AG20443 (cell line): ENCODE data around the gene TMTC3.

Experiments
- DNase-seq: peaks from one replicate; pipeline ENCODE4 v3.0.0; 2012; ENCODE audit warnings: low spot score, mixed read lengths

The TMTC3 gene

DNA sequence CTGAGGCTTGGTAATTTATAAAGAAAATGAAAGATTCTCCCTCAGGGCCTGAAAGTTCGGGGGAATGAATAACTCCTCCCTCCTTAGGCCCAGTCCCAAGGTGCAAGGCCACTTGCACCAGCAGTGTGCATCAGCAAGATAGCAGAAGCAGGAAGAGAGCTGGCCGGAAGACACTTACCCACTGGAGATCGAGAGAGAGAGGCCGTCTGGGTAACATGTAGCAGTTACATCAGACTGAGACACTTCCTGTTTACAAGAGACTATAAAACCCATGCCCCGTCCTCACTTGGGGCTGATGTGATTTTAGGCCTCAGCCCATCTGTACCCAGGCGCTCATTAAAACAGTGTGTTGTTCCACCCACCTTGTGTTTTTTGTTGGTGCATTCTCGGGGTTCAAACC lies 85.2 kb downstream of the TMTC3 start:
- no peak for DNase-seq

DNA sequence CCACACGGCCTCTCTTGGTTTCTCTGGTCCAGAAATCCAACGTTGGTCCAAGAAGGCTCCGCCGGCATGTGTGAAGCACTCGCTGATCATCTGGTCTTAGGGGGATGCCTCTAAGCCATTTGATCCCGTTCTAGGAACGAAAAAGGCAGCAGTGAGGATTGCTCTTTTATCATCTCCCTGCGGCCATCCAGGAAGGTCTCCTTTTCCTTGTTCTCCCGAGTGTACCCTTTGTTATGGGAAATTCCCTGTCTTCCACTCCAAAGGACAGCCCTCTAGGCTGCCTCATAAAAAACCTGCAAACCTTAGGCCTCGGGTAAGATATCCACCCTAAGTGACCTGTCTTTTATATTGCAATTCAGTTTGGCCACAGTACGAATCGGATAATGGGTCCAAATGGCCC lies 85.8 kb downstream of the TMTC3 start:
- no peak for DNase-seq

DNA sequence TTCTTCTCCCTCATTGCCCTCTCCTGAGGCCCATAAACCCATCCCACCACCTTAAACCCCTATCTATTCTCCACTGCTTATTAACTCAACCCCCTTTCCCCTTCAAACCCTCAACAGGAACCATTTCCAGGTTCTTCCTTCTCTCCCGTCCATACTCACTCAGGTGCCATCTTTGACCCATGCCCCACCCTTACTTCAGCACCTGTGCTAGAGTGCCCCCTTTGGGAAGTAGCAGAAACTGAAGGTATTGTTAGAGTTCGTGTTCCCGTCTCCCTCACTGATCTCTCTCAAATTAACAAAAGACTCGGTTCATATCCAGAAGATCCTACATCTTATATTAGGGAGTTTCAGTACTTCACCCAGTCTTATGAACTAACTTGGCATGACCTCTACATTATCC lies 86.6 kb downstream of the TMTC3 start:
- DNase-seq: no peak

DNA sequence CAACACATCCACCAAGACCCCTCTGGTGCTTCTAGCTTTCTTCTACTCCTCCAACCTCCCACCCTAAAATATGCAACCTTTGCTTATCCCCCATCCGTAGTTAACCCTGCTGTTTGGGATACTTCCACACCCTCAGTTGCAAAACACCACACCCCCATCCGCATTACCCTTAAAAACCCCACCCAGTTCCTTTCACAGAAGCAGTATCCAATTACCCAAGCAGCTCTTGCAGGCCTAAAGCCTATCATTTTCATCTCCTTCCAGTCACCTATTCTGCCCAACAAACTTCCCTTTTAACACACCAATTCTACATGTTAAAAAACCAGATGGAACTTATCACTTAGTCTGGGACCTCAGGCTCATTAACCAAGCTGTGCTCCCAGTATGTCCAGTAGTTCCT lies 88.2 kb downstream of the TMTC3 start:
- DNase-seq: no peak

DNA sequence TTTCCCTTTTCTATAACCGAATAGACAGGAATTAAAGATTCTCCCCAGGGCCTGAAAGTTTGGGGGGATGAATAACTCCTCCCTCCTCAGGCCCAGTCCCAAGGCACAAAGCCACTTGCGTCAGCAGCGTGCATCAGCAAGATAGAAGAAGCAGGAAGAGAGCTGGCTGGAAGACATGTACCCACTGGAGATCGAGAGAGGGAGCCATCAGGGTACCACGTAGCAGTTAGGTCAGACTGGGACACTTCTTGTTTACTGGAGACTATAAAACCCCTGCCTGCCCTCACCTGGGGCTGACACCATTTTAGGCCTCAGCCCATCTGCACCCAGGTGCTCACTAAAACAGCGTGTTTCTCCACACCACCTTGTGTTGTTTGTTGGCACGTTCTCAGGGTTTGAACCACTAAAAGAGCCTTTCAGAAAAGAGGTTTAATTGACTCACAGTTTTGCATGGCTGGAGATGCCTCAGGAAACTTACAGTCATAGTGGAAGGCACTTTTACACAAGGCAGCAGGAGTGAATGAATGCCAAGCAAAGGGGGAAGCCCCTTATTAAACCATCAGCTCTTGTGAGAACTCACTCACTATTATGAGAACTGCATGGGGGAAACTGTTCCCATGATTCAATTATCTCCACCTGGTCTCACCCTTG lies 93.2 kb downstream of the TMTC3 start:
- DNase-seq: no peak

DNA sequence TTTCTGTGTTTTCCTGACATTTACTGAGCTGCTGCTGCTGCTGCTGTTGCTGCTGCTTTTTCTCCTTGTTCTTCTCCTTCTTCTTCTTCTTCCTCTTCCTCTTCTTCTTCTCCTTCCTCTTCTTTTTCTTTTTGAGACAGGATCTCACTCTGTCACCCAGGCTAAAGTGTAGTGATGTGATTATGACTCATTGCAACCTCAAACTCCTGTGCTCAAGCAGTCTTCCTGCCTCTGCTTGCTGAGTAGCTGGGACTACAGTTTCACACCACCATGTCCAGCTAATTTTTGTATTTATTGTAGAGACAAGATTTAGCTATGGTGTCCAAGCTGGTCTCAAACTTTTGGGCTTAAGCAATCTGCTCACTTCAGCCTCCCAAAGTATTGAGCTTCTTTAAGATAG lies 95.8 kb downstream of the TMTC3 start:
- DNase-seq: no peak

DNA sequence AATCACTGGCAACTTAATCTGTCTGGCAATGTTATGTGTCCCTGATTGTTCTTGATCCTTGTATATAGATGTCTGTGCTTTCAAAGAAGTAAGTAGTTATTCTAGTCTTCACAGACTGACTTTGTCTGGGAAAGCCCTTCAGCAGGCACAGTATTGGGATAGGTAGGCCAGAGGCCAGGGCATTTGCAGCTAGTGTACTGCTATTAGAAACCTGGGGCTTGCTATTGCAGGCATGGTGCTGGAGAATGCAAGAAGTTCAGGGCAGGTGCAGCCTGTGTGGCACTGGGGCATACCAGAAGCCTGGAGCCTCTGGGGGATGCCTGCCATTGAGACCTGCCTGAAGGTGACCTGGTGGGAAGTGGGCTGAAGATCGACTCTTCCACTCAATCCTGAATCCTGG lies 96.3 kb downstream of the TMTC3 start:
- no peak for DNase-seq

DNA sequence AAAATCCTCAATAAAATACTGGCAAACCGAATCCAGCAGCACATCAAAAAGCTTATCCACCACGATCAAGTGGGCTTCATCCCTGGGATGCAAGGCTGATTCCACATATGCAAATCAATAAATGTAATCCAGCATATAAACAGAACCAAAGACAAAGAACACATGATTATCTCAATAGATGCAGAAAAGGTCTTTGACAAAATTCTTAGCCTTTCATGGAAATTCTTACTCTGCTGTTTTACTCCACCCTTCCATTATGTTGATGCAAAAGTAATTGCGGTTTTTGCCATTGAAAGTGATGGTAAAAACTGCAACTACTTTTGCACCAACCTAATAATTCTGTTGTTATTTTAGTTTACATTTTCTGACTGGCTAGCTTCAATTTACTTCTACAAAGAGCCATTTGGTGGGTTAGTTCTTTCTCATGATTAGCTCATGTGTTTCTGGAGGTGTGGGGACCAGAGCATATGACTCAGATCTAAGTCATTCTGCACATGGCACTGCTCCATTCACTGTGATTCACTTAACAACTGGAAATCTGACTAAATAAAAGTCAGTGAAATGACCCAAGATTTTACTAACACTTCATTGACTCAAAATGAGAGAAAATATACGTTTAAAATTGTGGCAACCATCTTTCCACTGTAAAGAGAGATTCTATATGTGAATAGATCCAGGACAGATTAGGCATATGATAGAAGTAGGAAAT lies 99.9 kb downstream of the TMTC3 start:
- peak; percentile 81 for DNase-seq

DNA sequence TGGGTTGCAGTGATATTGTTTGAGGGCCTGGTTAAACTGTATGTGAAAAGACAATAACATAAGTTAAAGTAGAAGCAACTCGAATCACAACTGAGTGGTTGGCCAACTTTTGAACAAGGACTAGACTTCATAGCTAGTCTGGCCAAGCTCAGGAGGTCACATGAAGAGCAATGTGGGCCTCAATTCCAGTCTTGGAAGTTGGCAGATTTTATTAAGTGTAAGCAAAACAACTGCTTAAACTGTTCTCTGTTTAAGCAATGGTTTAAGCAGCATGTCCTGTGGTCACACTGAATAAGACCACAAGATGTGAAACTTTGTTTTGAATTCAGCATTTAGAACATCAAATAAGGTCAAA lies 100.4 kb downstream of the TMTC3 start:
- DNase-seq: peak; percentile 18

DNA sequence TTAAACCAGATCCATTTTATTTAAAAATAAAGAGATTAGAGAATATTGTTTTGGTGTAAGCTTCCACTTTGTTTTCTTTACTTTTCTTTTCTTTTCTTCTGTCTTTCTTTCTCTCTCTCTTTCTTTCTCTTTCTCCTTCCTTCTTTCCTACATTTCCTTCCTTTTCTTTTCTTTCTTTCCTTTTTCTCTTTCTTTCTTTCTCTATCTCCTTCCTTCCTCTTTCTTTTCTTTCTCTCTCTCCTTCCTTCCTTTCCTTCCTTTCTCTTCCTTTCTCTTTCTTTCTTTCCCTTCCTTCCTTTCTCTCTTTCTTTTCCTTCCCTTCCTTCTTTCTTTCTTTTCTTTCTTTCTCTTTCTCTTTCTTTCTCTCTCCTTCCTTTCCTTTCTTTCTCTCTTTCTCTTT lies 100.8 kb downstream of the TMTC3 start:
- no peak for DNase-seq

DNA sequence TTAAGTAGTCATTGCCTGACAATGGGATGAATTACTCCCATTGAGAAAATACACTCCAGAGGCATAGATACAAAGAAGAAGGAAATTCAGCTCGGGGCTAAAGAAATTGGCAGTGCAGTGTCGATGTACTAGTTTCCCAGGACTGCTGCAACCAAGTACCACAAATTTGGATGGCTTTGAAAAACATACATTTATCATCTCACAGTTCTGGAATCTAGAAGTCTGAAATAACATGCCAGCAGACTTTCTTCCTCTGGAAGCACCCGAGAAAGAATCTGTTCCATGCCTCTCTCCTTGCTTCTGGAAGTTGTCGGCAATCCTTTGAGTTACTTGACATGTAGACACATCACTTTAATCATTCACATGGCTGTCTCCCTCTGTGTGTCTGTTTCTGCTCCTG lies 101.9 kb downstream of the TMTC3 start:
- no peak for DNase-seq

DNA sequence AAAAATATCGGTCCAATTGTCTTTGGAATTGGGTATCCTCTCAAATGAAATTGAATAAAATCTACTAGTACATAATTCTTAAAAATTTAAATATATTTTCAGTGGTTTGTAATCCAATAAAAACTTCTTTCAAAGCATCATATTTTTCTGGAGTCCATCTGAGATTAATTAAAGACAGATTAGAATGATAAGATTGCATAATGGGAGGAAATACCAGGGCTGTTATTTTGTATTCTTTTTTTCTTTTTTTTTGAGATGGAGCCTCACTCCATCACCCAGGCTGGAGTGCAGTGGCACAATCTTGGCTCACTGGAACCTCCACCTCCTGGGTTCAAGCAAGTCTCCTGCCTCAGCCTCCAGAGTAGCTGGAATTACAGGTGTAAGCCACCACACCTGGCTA lies 103.8 kb downstream of the TMTC3 start:
- no peak for DNase-seq

DNA sequence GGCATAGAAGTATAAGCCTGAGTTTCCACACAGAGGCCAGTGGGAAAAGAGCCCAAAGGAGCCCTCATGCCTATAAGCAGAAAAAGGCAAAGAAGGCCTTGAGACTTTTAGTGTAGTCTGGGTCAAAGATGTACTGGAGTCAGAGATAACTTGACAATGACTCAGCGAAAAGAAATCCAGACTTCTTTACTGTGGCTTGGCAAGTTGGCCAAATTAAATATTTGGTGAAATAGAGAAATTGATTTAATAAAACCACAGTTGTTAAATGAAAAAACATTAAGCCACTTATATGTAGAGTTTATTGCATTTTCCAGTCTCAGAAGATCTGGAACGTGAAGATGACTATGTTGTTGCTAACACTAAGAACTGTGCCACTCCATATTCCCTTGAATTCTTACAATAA lies 105.1 kb downstream of the TMTC3 start:
- peak; percentile 53 for DNase-seq

DNA sequence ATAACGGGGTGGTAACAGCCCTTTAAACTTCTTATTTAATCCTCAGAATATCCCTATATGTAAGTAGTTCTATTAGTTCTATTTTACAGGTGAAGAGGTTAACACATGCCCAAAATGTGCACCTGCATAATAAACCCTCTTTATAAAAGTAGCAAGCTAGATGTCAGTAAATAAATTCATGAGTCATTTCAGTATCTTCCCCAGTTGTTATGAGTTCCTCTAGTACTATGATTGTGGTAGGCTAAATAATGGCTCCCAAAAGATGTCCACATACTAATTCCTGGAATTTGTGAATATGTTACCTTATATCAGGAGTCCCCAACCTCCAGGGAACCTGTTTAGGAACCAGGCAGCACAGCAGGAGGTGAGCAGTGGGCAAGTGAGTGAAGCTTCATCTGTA lies 106.5 kb downstream of the TMTC3 start:
- DNase-seq: no peak
